IMR-90 (cell line): Measurements from ENCODE around the gene PGD. TPM values are rescaled to one million over a fixed set of nuclear protein-coding genes. Genes with fewer than 3 reads are reported as not detected.

Source experiments
- ATAC-seq: fragments of 200-7000 bp; cut with Tn5 transposase; 2 replicates; pipeline ENCODE4 v1.9.1; 2020; ENCODE audit warnings: low read depth, mild to moderate bottlenecking, moderate library complexity
- BruUV-seq: library from RNA; stranded (reverse); fragments of 400-500 nt; replicated peaks from 2 replicates; lab custom pipeline; 2021; lab: Mats Ljungman, UMichigan
- CTCF ChIA-PET: fragments of 300-600 bp; formaldehyde crosslinking; extraction: SDS; loops from one replicate; lab custom pipeline; 2021; ENCODE audit warnings: antibody characterized with exemption; lab: Yijun Ruan, JAX
- POLR2A ChIA-PET: fragments of 300-600 bp; sonication (Branson Sonifier 250); formaldehyde crosslinking; loops from one replicate; lab custom pipeline; 2022; ENCODE audit warnings: antibody characterized with exemption; ENCODE audit not compliant: unreplicated experiment; lab: Charles Lee
- DNase-seq: peaks from one replicate; pipeline ENCODE4 v3.0.0; 2013
- H2AFZ ChIP-seq: replicated peaks from 2 replicates; pipeline ENCODE3; 2013; ENCODE audit warnings: low read length, mild to moderate bottlenecking; ENCODE audit not compliant: poor library complexity
- H2AK5ac ChIP-seq: 2 replicates; pipeline ENCODE4 v1.6.1; 2013; ENCODE audit warnings: low read depth, low read length, inconsistent platforms
- H2AK9ac ChIP-seq: replicated peaks from 2 replicates; pipeline ENCODE3; 2013; ENCODE audit warnings: mild to moderate bottlenecking, low read depth, low read length, moderate library complexity; ENCODE audit not compliant: poor library complexity
- H2BK120ac ChIP-seq: 2 replicates; pipeline ENCODE4 v1.6.1; 2013; ENCODE audit warnings: low read depth, low read length, inconsistent platforms
- H2BK15ac ChIP-seq: 3 replicates; pipeline ENCODE4 v1.6.1; 2013; ENCODE audit warnings: low read depth, low read length, inconsistent platforms
- H2BK20ac ChIP-seq: 2 replicates; pipeline ENCODE4 v1.6.1; 2013; ENCODE audit warnings: low read depth, mild to moderate bottlenecking, inconsistent platforms, low read length, moderate library complexity
- H2BK5ac ChIP-seq: 2 replicates; pipeline ENCODE4 v1.6.1; 2013; ENCODE audit warnings: mild to moderate bottlenecking, low read depth, low read length, inconsistent platforms; ENCODE audit not compliant: poor library complexity, severe bottlenecking
- H3K14ac ChIP-seq: replicated peaks from 2 replicates; pipeline ENCODE4 v1.6.1; 2013; ENCODE audit warnings: low read depth, low read length, inconsistent platforms
- H3K18ac ChIP-seq: 2 replicates; pipeline ENCODE4 v1.6.1; 2013; ENCODE audit warnings: low read depth, low read length, control low read depth
- H3K23ac ChIP-seq: 2 replicates; pipeline ENCODE4 v1.6.1; 2013; ENCODE audit warnings: low read depth, low read length, inconsistent platforms
- H3K27ac ChIP-seq: 2 replicates; pipeline ENCODE4 v1.5.1; 2013; ENCODE audit warnings: mild to moderate bottlenecking, control low read depth, low read length; ENCODE audit not compliant: insufficient read depth
- H3K27me3 ChIP-seq: 2 replicates; pipeline ENCODE4 v1.6.1; 2013; ENCODE audit warnings: low read length; ENCODE audit not compliant: control insufficient read depth, insufficient read depth
- H3K36me3 ChIP-seq: 2 replicates; pipeline ENCODE4 v1.6.1; 2013; ENCODE audit warnings: low read length, mixed read lengths; ENCODE audit not compliant: control insufficient read depth, insufficient read depth
- H3K4ac ChIP-seq: 2 replicates; pipeline ENCODE4 v1.6.1; 2013; ENCODE audit warnings: low read depth, low read length, inconsistent platforms
- H3K4me1 ChIP-seq: 2 replicates; pipeline ENCODE4 v1.6.1; 2013; ENCODE audit warnings: low read length, mixed read lengths; ENCODE audit not compliant: control insufficient read depth, insufficient read depth
- H3K4me2 ChIP-seq: 2 replicates; pipeline ENCODE4 v1.6.1; 2013; ENCODE audit warnings: low read depth, mild to moderate bottlenecking, control low read depth, low read length, moderate library complexity
- H3K4me3 ChIP-seq: 2 replicates; pipeline ENCODE4 v1.5.1; 2013; ENCODE audit warnings: low read depth, mild to moderate bottlenecking, control low read depth, low read length, moderate library complexity; ENCODE audit not compliant: insufficient read depth
- H3K56ac ChIP-seq: 2 replicates; pipeline ENCODE4 v1.6.1; 2013; ENCODE audit warnings: low read length, inconsistent platforms; ENCODE audit not compliant: insufficient read depth; ENCODE audit errors: extremely low read depth
- H3K79me1 ChIP-seq, 2 experiments: 2 replicates each; pipeline ENCODE4 v1.6.1; 2013; ENCODE audit warnings: low read length in 2 of 2, inconsistent platforms in 1 of 2, low read depth in 1 of 2
- H3K9ac ChIP-seq: 2 replicates; pipeline ENCODE4 v1.6.1; 2013; ENCODE audit warnings: low read depth, low read length, control low read depth
- H3K9me1 ChIP-seq: 2 replicates; pipeline ENCODE4 v1.6.1; 2013; ENCODE audit warnings: low read length, inconsistent platforms; ENCODE audit not compliant: insufficient read depth
- H3K9me3 ChIP-seq: 2 replicates; pipeline ENCODE4 v1.6.1; 2013; ENCODE audit warnings: low read length; ENCODE audit not compliant: control insufficient read depth, insufficient read depth
- H4K20me1 ChIP-seq: 2 replicates; pipeline ENCODE4 v1.6.1; 2013; ENCODE audit warnings: low read length, inconsistent platforms; ENCODE audit not compliant: insufficient read depth
- H4K5ac ChIP-seq: 2 replicates; pipeline ENCODE4 v1.6.1; 2013; ENCODE audit warnings: mild to moderate bottlenecking, low read depth, low read length, control low read depth
- H4K8ac ChIP-seq, 2 experiments: 2 replicates each; pipeline ENCODE4 v1.6.1; 2013; ENCODE audit warnings: low read depth in 2 of 2, low read length in 2 of 2, control low read depth in 1 of 2, inconsistent platforms in 1 of 2
- H4K91ac ChIP-seq: 2 replicates; pipeline ENCODE4 v1.6.1; 2013; ENCODE audit warnings: low read depth, low read length, inconsistent platforms; ENCODE audit not compliant: insufficient read depth
- BHLHE40 ChIP-seq: fragments of 150-350 bp; IDR thresholded peaks from 2 replicates; pipeline ENCODE4 v1.6.1; 2016; ENCODE audit warnings: mild to moderate bottlenecking, low read depth, low read length
- CEBPB ChIP-seq: IDR thresholded peaks from 2 replicates; pipeline ENCODE4 v1.6.1; 2012; ENCODE audit warnings: low read depth, low read length, improper control_type of control experiment
- CHD1 ChIP-seq: IDR thresholded peaks from 2 replicates; pipeline ENCODE4 v1.6.1; 2012; ENCODE audit warnings: low read depth, low read length, improper control_type of control experiment
- ELK1 ChIP-seq: fragments of 150-350 bp; IDR thresholded peaks from 2 replicates; pipeline ENCODE4 v1.6.1; 2016; ENCODE audit warnings: low read depth, mild to moderate bottlenecking, low read length, moderate library complexity, borderline replicate concordance
- FOS ChIP-seq: fragments of 150-350 bp; IDR thresholded peaks from 2 replicates; pipeline ENCODE4 v1.6.1; 2016; ENCODE audit warnings: low read depth, low read length
- MAFK ChIP-seq: IDR thresholded peaks from 2 replicates; pipeline ENCODE4 v1.6.1; 2012; ENCODE audit warnings: low read depth, low read length, improper control_type of control experiment
- MAZ ChIP-seq: IDR thresholded peaks from 2 replicates; pipeline ENCODE4 v1.6.1; 2012; ENCODE audit warnings: low read depth, mild to moderate bottlenecking, low read length, improper control_type of control experiment, moderate library complexity, borderline replicate concordance
- MXI1 ChIP-seq: IDR thresholded peaks from 2 replicates; pipeline ENCODE4 v1.6.1; 2012; ENCODE audit warnings: low read depth, mild to moderate bottlenecking, low read length, moderate library complexity, borderline replicate concordance
- NFE2L2 ChIP-seq: fragments of 150-350 bp; IDR thresholded peaks from 2 replicates; pipeline ENCODE4 v1.6.1; 2016; ENCODE audit warnings: low read depth, mild to moderate bottlenecking, low read length
- POLR2A ChIP-seq: IDR thresholded peaks from 2 replicates; pipeline ENCODE4 v1.6.1; 2012; ENCODE audit warnings: mild to moderate bottlenecking, low read depth, low read length
- RAD21 ChIP-seq: IDR thresholded peaks from 2 replicates; pipeline ENCODE4 v1.6.1; 2012; ENCODE audit warnings: low read length, improper control_type of control experiment
- RCOR1 ChIP-seq: IDR thresholded peaks from 2 replicates; pipeline ENCODE4 v1.6.1; 2012; ENCODE audit warnings: mild to moderate bottlenecking, low read length, improper control_type of control experiment; ENCODE audit not compliant: insufficient replicate concordance
- RFX5 ChIP-seq: IDR thresholded peaks from 2 replicates; pipeline ENCODE4 v1.8.0; 2012; ENCODE audit warnings: low read depth, mild to moderate bottlenecking, low read length, moderate library complexity
- SMC3 ChIP-seq: fragments of 150-350 bp; IDR thresholded peaks from 2 replicates; pipeline ENCODE4 v1.6.1; 2016; ENCODE audit warnings: low read depth, mild to moderate bottlenecking, antibody characterized with exemption, low read length, moderate library complexity
- USF2 ChIP-seq: fragments of 150-350 bp; IDR thresholded peaks from 2 replicates; pipeline ENCODE4 v1.6.1; 2017; ENCODE audit warnings: mild to moderate bottlenecking, antibody characterized with exemption, low read length, low read depth
- WGBS, 2 experiments: methylation state at CpG; one replicate each; pipeline versions ENCODE4 v1.1.5 to v1.1.7; 2013; ENCODE audit warnings: missing lambda C conversion rate in 2 of 2; ENCODE audit not compliant: insufficient read length in 1 of 2; ENCODE audit errors: extremely low coverage in 2 of 2; 5-methylcytosine and 5-hydroxymethylcytosine counted together
- dilution Hi-C: fragments of 300-500 bp; cut with HindIII; formaldehyde crosslinking; loops from one replicate; pipeline ENCODE4 v1.14.3; 2018; ENCODE audit warnings: low sequenced_read_pairs; ENCODE audit not compliant: unreplicated experiment
- in situ Hi-C: fragments of 300-500 bp; cut with MboI; formaldehyde crosslinking; loops from 3 replicates; pipeline ENCODE4 v1.14.3; 2019; ENCODE audit warnings: low sequenced_read_pairs, inconsistent platforms, mixed read lengths
- intact Hi-C: fragments of 100-400 bp; cut with micrococcal nuclease; formaldehyde crosslinking; loops from 2 replicates; pipeline ENCODE4 v1.10.0; 2022
- polyA plus RNA-seq, 3 experiments: library from polyadenylated mRNA; depleted of rRNA; stranded (reverse); fragments of >200 nt; gene quantifications; 2 replicates each; pipeline ENCODE4 v1.2.3, GENCODE V29; 2012; ENCODE audit warnings: low replicate concordance in 1 of 3
- total RNA-seq: library from RNA; depleted of rRNA; stranded (reverse); fragments of >200 nt; gene quantifications from 2 replicates; pipeline ENCODE4 v1.2.3, GENCODE V29; 2012
- TF ChIP-seq, protein P1 (sequence below): conservative IDR thresholded peaks from 2 replicates; pipeline ENCODE4 v1.5.1; 2012; ENCODE audit warnings: mild to moderate bottlenecking, low read depth, low read length, improper control_type of control experiment

PGD gene
- total and polyA plus RNA-seq, 2 of the 4 experiments (the other 2 are of a cell fraction) = 118 to 216 TPM

DNA sequence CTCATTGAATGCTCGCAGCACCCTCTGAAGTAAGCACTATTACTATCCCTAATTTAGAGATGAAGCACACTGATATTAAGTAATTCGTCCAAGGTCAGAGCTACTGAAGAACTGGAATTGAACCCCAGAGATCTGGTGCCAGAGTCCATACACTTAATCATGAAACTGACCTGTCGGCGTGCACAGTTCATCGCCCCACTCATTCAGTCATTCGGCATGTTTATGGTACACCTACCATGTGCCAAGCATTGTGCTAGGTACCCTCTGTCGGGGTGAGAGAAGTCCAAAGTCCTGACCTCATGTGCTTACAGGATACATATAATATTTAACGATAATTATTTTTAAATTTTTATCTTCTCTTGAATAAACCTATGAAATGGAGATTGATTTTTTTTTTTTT, 25.8 kb downstream of the PGD start:
- Histone ChIP-seq H4K20me1 (no peaks in the 10 kb centered on the region), H2BK5ac (no peak overlapping the region), H3K79me1 (peaks cover 0 to 3% of the 10 kb centered on the region in 2 experiments; a peak in 1 of 4 replicates), H2BK120ac (no peak overlapping the region), H3K4me1 (no peaks in the 10 kb centered on the region; the same call in 1 of the 2 replicates), H3K56ac (no peak overlapping the region), H3K9me3 (no peaks in the 10 kb centered on the region), H3K9me1 (no peaks in the 10 kb centered on the region), H4K91ac (no peak overlapping the region), H3K14ac (no peak overlapping the region), H4K5ac (no peak overlapping the region), H3K23ac (no peak overlapping the region), H3K4me3 (no peak overlapping the region), H3K18ac (no peak overlapping the region), H2BK15ac (no peak overlapping the region), H2AK9ac (no peak overlapping the region), H2AK5ac (no peak overlapping the region; the same call in 1 of the 2 replicates), H3K9ac (no peak overlapping the region), H2AFZ (no peak overlapping the region), H3K27ac (no peak overlapping the region), H3K36me3 (peaks cover 13% of the 10 kb centered on the region), H3K4ac (no peak overlapping the region), H2BK20ac (no peak overlapping the region), H3K4me2 (no peak overlapping the region), H3K27me3 (no peaks in the 10 kb centered on the region), H4K8ac (no peak overlapping the region)
- CTCF ChIA-PET = no interaction called here
- intact Hi-C loops (loop anchor here (1.0 to 10.0 kb wide), 2 partner anchors 47 to 390 kb away; partner anchors contain the start of gene UBE4B), in situ Hi-C loops (no loop called here), dilution Hi-C loops (no loop called here)
- WGBS, 2 experiments = no CpG with 5 or more reads among the region's 8 CpGs
- DNase-seq (no peak), ATAC-seq (no peak)
- BruUV-seq = no TSS peak
- TF ChIP-seq FOS = no peak
- no peak for TF ChIP-seq USF2
- TF ChIP-seq RCOR1 = no peak
- no peak for TF ChIP-seq MXI1
- TF ChIP-seq CHD1 = no peak
- TF ChIP-seq RAD21 = no peak
- no peak for TF ChIP-seq RFX5
- no peak for TF ChIP-seq CEBPB
- no peak for TF ChIP-seq MAFK
- TF ChIP-seq BHLHE40 = no peak
- no peak for TF ChIP-seq NFE2L2
- TF ChIP-seq, protein P1, sequence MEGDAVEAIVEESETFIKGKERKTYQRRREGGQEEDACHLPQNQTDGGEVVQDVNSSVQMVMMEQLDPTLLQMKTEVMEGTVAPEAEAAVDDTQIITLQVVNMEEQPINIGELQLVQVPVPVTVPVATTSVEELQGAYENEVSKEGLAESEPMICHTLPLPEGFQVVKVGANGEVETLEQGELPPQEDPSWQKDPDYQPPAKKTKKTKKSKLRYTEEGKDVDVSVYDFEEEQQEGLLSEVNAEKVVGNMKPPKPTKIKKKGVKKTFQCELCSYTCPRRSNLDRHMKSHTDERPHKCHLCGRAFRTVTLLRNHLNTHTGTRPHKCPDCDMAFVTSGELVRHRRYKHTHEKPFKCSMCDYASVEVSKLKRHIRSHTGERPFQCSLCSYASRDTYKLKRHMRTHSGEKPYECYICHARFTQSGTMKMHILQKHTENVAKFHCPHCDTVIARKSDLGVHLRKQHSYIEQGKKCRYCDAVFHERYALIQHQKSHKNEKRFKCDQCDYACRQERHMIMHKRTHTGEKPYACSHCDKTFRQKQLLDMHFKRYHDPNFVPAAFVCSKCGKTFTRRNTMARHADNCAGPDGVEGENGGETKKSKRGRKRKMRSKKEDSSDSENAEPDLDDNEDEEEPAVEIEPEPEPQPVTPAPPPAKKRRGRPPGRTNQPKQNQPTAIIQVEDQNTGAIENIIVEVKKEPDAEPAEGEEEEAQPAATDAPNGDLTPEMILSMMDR = no peak
- TF ChIP-seq MAZ = no peak
- TF ChIP-seq POLR2A = no peak
- TF ChIP-seq SMC3 = no peak
- no peak for TF ChIP-seq ELK1
- POLR2A ChIA-PET = no interaction called here
